K562 (cell line): ENCODE measurements around the gene ENOSF1. TPM values are rescaled to one million over a fixed set of nuclear protein-coding genes. Genes with fewer than 3 reads are reported as not detected.
A peak's percentile ranks its signal among the peaks of the same experiment; 100 is the strongest.

Experiments used
- CSDE1 ChIP-seq, 2 experiments: fragments of 450-650 bp; IDR thresholded peaks; 2 replicates each; pipeline ENCODE4 v1.6.1; 2016; ENCODE audit warnings: mild to moderate bottlenecking in 1 of 2
- ELF2 ChIP-seq: fragments of 250-450 bp; sonication (Bioruptor Pico); IDR thresholded peaks from 2 replicates; pipeline ENCODE4 v1.5.0; 2021; ENCODE audit warnings: mild to moderate bottlenecking
- EP300 ChIP-seq: IDR thresholded peaks from 2 replicates; pipeline ENCODE4 v1.6.1; 2012; ENCODE audit warnings: low read length, improper control_type of control experiment
- FOSL1 ChIP-seq: fragments of 200-800 bp; sonication (Bioruptor generic); conservative IDR thresholded peaks from 2 replicates; pipeline ENCODE4 v1.6.1; 2016; ENCODE audit warnings: missing genetic modification characterization, missing compliant biosample characterization
- FOXK1 ChIP-seq: sonication (generic); formaldehyde crosslinking; IDR thresholded peaks from 2 replicates; pipeline ENCODE4 v1.8.0; 2022; ENCODE audit warnings: missing genetic modification reagents, mild to moderate bottlenecking, borderline replicate concordance
- GTF2A2 ChIP-seq: IDR thresholded peaks from 2 replicates; pipeline ENCODE4 v1.6.1; 2016; ENCODE audit warnings: mild to moderate bottlenecking, missing genetic modification characterization, missing compliant biosample characterization
- HNRNPUL1 ChIP-seq: fragments of 200-400 bp; formaldehyde crosslinking; IDR thresholded peaks from 2 replicates; pipeline ENCODE4 v1.6.1; 2017; ENCODE audit warnings: low read length
- ILK ChIP-seq: fragments of 450-650 bp; IDR thresholded peaks from 2 replicates; pipeline ENCODE4 v1.6.1; 2016; ENCODE audit warnings: missing genetic modification characterization, low read depth, mild to moderate bottlenecking, missing compliant biosample characterization, moderate library complexity, borderline replicate concordance
- KDM4B ChIP-seq, 2 experiments: fragments of 450-650 bp in 1 of 2; sonication (generic) in 1 of 2; IDR thresholded peaks; 2 replicates each; pipeline ENCODE4 v1.6.1; 2016 to 2017; ENCODE audit warnings: borderline replicate concordance in 2 of 2, antibody characterized with exemption in 1 of 2, low read depth in 1 of 2, mild to moderate bottlenecking in 1 of 2
- MAFK ChIP-seq: IDR thresholded peaks from 2 replicates; pipeline ENCODE4 v1.6.1; 2011; ENCODE audit warnings: low read length, improper control_type of control experiment
- MYC ChIP-seq, 2 experiments: fragments of 250-450 bp in 1 of 2; sonication (Bioruptor Pico) in 1 of 2; IDR thresholded peaks; 2 replicates each; pipeline versions ENCODE4 v1.5.1 to v1.6.1; 2012 to 2021; ENCODE audit warnings: low read depth in 2 of 2, borderline replicate concordance in 1 of 2, improper control_type of control experiment in 1 of 2, low read length in 1 of 2, mild to moderate bottlenecking in 1 of 2, moderate library complexity in 1 of 2
- OTX1 ChIP-seq: fragments of 450-650 bp; formaldehyde crosslinking; IDR thresholded peaks from 2 replicates; pipeline ENCODE4 v1.4.0; 2022; ENCODE audit warnings: mild to moderate bottlenecking
- SNRNP70 ChIP-seq: fragments of 200-400 bp; formaldehyde crosslinking; optimal IDR thresholded peaks from 2 replicates; pipeline ENCODE3; 2017; ENCODE audit warnings: low read depth, low read length
- SRSF3 ChIP-seq: fragments of 200-400 bp; formaldehyde crosslinking; IDR thresholded peaks from 2 replicates; pipeline ENCODE4 v1.6.1; 2016; ENCODE audit warnings: mild to moderate bottlenecking, low read length, moderate library complexity; ENCODE audit not compliant: insufficient read depth
- TSC22D4 ChIP-seq: fragments of 450-650 bp; IDR thresholded peaks from 2 replicates; pipeline ENCODE4 v1.6.1; 2016; ENCODE audit warnings: missing genetic modification characterization, missing biosample characterization, control low read depth
- YY1 ChIP-seq, 3 experiments: IDR thresholded peaks; 2 replicates each; pipeline ENCODE4 v1.6.1; 2011; ENCODE audit warnings: low read length in 2 of 3, mild to moderate bottlenecking in 2 of 3, moderate library complexity in 2 of 3, borderline replicate concordance in 1 of 3, control low read depth in 1 of 3, low read depth in 1 of 3; ENCODE audit not compliant: insufficient read depth in 3 of 3, insufficient replicate concordance in 2 of 3, control insufficient read depth in 1 of 3, insufficient read length in 1 of 3; ENCODE audit errors: extremely low read depth in 1 of 3
- ZNF197 ChIP-seq: fragments of 200-800 bp; sonication (Bioruptor generic); IDR thresholded peaks from 2 replicates; pipeline ENCODE4 v1.6.1; 2016; ENCODE audit warnings: low read depth, missing genetic modification characterization, missing compliant biosample characterization
- ZNF507 ChIP-seq: conservative IDR thresholded peaks from 2 replicates; pipeline ENCODE4 v1.6.1; 2017; ENCODE audit warnings: missing genetic modification characterization, missing compliant biosample characterization
- polyA plus RNA-seq, 8 experiments: library from polyadenylated mRNA; depleted of rRNA in 4 of 8; stranded (reverse) in 5 of 8; unstranded in 3 of 8; fragments of >200 nt; fragmentation: Nextera tagmentation in 2 of 8; fragmentation: Illumina TruSeq in 1 of 8; extraction: Ambion mirVana in 2 of 8; extraction: Trizol in 1 of 8; gene quantifications; 2 replicates each; pipeline versions ENCODE4 v1.2.1 to v1.2.3, GENCODE V29; 2011 to 2014; ENCODE audit warnings: inconsistent platforms in 1 of 8, missing spikeins in 1 of 8
- total RNA-seq, 7 experiments: library from RNA; depleted of rRNA in 6 of 7; stranded (reverse); fragments of >200 nt in 6 of 7; fragmentation: Illumina TruSeq in 2 of 7; extraction: Trizol in 2 of 7; gene quantifications; 2 replicates each; pipeline versions ENCODE4 v1.2.1 to v1.2.3, GENCODE V29; 2011 to 2021; ENCODE audit warnings: low replicate concordance in 1 of 7
- TF ChIP-seq, protein P1 (sequence below), 2 experiments: IDR thresholded peaks in 1 of 2; conservative IDR thresholded peaks in 1 of 2; 2 replicates each; pipeline ENCODE4 v1.6.1; 2016; ENCODE audit warnings: low read depth in 2 of 2, mild to moderate bottlenecking in 1 of 2, missing compliant biosample characterization in 1 of 2, missing genetic modification characterization in 1 of 2, moderate library complexity in 1 of 2
- TF ChIP-seq, protein P2 (sequence below), 3 experiments: IDR thresholded peaks in 2 of 3; conservative IDR thresholded peaks in 1 of 3; 2 replicates each; pipeline ENCODE4 v1.5.1; 2011 to 2012; ENCODE audit warnings: low read length in 3 of 3, mild to moderate bottlenecking in 3 of 3, control low read depth in 2 of 3, improper control_type of control experiment in 1 of 3, inconsistent platforms in 1 of 3, low read depth in 1 of 3, mixed read lengths in 1 of 3, moderate library complexity in 1 of 3; ENCODE audit not compliant: insufficient read depth in 2 of 3
- TF ChIP-seq, protein P3 (sequence below): sonication (generic); formaldehyde crosslinking; IDR thresholded peaks from 2 replicates; pipeline ENCODE4 v1.8.1; 2022; ENCODE audit warnings: missing genetic modification reagents

The ENOSF1 gene
- total and polyA plus RNA-seq, 9 of the 15 experiments (the other 6 are each of a cell fraction or from before 2014, with no cell fraction given) = 15.5 to 66.4 (median 46.5) TPM

DNA sequence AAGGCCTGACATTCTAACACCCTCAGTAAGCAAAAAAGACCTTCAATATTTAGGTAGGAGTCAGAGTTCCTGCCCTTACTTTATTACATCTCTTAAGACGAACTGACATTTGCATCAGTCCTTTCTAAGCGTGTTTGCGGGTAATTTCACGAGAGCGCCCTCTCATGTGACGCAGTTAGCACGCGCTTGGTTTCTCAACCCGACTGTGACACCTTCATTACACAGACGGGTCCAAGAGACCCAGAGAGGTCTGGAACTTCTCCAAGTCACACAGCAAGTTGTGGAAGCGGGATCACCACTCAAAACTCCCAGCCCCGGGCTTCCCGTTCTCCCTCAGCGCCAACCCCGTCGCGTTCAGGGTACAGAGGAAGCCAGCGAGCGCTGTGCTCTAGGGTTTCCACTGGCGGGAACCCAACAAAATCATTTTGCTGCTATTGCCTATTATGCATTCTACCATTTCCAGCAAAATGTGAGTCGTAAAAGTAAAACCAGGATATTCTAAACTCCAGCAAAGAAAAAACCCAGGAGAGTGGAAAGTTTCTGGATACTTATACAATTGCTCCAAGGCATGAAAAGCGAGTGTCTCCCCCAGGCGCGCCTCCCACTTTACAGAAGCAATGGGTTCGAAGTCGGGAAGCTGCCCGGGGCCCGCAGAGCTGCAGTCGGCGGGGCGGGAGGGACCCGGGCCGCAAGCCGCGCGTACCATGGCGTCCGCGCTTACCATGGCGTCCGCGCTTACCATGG lies 601 bp downstream of the ENOSF1 start (continued):
- TF ChIP-seq, protein P1, sequence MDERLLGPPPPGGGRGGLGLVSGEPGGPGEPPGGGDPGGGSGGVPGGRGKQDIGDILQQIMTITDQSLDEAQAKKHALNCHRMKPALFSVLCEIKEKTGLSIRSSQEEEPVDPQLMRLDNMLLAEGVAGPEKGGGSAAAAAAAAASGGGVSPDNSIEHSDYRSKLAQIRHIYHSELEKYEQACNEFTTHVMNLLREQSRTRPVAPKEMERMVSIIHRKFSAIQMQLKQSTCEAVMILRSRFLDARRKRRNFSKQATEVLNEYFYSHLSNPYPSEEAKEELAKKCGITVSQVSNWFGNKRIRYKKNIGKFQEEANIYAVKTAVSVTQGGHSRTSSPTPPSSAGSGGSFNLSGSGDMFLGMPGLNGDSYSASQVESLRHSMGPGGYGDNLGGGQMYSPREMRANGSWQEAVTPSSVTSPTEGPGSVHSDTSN (CRISPR knock-in tag; IDR thresholded peaks at IDR 0.05; ENCODE audit: low read depth) = no peak
- TF ChIP-seq, protein P1 (tag; conservative IDR thresholded peaks at IDR 0.05; ENCODE audit: low read depth) = peak; percentile 8
- peak in 1 of 3 experiments; percentile 29 for TF ChIP-seq YY1 (IDR thresholded peaks at IDR 0.05; ENCODE audit: borderline replicate concordance in 1 of 3, control insufficient read depth in 1 of 3, extremely low read depth in 1 of 3, insufficient read depth in 3 of 3, insufficient read length in 1 of 3, insufficient replicate concordance in 2 of 3, low read depth in 1 of 3, low read length in 2 of 3)
- no peak for TF ChIP-seq OTX1 (CRISPR knock-in tag)
- no peak for TF ChIP-seq GTF2A2
- no peak for TF ChIP-seq ZNF507 (tag)
- no peak for TF ChIP-seq ILK
- TF ChIP-seq, protein P2, sequence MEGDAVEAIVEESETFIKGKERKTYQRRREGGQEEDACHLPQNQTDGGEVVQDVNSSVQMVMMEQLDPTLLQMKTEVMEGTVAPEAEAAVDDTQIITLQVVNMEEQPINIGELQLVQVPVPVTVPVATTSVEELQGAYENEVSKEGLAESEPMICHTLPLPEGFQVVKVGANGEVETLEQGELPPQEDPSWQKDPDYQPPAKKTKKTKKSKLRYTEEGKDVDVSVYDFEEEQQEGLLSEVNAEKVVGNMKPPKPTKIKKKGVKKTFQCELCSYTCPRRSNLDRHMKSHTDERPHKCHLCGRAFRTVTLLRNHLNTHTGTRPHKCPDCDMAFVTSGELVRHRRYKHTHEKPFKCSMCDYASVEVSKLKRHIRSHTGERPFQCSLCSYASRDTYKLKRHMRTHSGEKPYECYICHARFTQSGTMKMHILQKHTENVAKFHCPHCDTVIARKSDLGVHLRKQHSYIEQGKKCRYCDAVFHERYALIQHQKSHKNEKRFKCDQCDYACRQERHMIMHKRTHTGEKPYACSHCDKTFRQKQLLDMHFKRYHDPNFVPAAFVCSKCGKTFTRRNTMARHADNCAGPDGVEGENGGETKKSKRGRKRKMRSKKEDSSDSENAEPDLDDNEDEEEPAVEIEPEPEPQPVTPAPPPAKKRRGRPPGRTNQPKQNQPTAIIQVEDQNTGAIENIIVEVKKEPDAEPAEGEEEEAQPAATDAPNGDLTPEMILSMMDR (IDR thresholded peaks at IDR 0.05 in 2 of 3, conservative IDR thresholded peaks at IDR 0.05 in 1 of 3; ENCODE audit: insufficient read depth in 2 of 3, low read depth in 1 of 3, low read length in 3 of 3) = peak in 2 of 3 experiments; percentile 40; a peak in 3 of 6 replicates
- TF ChIP-seq HNRNPUL1 = no peak
- TF ChIP-seq TSC22D4 = no peak
- TF ChIP-seq ELF2 (CRISPR knock-in tag) = no peak
- TF ChIP-seq MYC (IDR thresholded peaks at IDR 0.05; ENCODE audit: low read depth, low read length) = peak; percentile 94
- TF ChIP-seq MYC (CRISPR knock-in tag; IDR thresholded peaks at IDR 0.05; ENCODE audit: borderline replicate concordance, low read depth) = no peak
- TF ChIP-seq SNRNP70 = no peak
- TF ChIP-seq KDM4B (IDR thresholded peaks at IDR 0.05; ENCODE audit: borderline replicate concordance in 2 of 2, low read depth in 1 of 2) = no peak
- TF ChIP-seq MAFK = no peak; the same call in 1 of the 2 replicates
- peak; percentile 26 for TF ChIP-seq FOSL1 (tag)
- peak; percentile 27; the same call in 1 of the 2 replicates for TF ChIP-seq EP300
- TF ChIP-seq ZNF197 = no peak
- TF ChIP-seq FOXK1 (CRISPR knock-in tag) = no peak
- TF ChIP-seq, protein P3, sequence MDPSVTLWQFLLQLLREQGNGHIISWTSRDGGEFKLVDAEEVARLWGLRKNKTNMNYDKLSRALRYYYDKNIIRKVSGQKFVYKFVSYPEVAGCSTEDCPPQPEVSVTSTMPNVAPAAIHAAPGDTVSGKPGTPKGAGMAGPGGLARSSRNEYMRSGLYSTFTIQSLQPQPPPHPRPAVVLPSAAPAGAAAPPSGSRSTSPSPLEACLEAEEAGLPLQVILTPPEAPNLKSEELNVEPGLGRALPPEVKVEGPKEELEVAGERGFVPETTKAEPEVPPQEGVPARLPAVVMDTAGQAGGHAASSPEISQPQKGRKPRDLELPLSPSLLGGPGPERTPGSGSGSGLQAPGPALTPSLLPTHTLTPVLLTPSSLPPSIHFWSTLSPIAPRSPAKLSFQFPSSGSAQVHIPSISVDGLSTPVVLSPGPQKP (CRISPR knock-in tag) = no peak
- no peak for TF ChIP-seq CSDE1 (IDR thresholded peaks at IDR 0.05)
- 0 out of 2 replicates have a peak, but pooled peaks have one; percentile 0 for TF ChIP-seq SRSF3
